Measurements from ENCODE around the gene CEP170B.
"Not testable (repeated sequence)": the region's sequence is repeated elsewhere in the genome, so short reads cannot be mapped to it uniquely, and the experiment has no call there.

Gene CEP170B

GRCh38 chr14:104892531-104893434 is 27.7 kb downstream of the CEP170B start:
- DNase-seq, result peak; percentile 42

DNA sequence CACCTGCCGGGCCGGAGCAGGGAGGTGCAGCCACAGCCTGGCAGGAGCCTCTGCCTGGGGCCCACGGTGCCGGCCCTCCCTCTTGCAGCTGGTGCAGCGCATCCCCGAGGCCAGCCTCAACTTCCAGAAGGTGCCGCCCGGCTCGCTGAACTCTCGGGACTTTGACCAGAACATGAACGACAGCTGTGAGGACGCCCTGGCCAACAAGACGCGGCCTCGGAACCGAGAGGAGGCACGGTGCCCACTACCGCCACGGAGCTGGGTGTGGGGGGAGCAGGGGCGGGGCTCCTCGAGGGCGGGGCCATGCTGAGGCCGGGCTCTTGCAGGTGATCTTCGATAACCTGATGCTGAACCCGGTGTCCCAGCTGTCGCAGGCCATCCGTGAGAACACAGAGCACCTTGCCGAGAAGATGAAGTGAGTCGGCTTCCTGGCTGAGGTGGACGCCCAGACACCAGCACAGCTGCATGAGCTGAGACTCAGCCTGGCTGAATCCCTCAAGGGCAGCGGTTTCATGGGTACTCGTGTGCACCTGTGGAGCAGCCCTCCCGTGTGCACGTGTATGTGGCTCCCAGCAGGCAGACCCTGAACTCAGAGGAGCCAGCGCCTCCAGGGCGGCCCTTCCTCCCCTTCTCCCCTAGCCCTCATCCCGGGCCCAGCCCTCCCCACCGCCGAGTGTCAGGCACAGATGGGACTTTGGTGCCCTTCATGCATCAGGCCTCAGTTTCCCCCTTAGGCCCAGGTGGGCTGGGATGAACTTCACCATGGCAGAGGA is 28.6 kb downstream of the CEP170B start:
- peak; percentile 44 for DNase-seq

GRCh38 chr14:104894331-104895206 is 29.5 kb downstream of the CEP170B start:
- no peak for DNase-seq

- DNase-seq, result no peak
Measured at GRCh38 chr14:104895207-104895785, 30.2 kb downstream of the CEP170B start.

- DNase-seq, result peak; percentile 42
Measured at GRCh38 chr14:104895786-104896661, 31.0 kb downstream of the CEP170B start.

- DNase-seq, result no peak
Measured at GRCh38 chr14:104897330-104898194, 32.5 kb downstream of the CEP170B start.

- no peak for DNase-seq
Measured at GRCh38 chr14:104898195-104898558, 33.1 kb downstream of the CEP170B start.

DNA sequence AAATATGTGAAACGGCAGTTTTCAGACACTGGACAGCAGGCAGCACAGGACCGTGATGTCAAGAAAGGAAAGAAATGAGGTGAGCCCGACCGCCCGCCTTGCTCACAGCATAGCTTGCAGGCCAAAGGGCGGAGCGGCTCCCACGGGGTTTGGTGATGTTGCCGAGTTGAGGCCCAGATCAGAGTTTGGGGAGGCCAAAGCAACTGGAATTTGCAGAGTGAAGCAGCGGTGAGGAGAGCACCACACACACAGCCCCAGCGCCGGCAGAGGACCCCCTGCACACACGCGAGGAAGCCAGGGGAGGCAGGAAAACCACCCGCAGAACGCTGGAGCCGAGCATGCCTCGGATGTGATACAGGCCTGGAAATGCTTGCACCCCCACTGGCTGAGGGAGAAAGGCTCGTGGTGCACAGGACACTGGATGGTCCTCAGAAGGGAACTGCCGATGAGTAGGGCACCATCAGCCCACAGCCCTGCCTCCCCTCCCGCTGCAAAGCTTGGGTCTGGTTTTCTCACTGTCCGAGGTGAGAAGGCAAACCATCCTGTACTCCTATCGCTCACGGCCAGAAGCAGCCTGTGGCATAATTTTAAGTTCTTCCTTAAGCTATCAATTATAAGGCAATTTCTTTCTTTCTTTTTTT is 33.9 kb downstream of the CEP170B start:
- DNase-seq, result peak; percentile 75

GRCh38 chr14:104899781-104900180 is 34.7 kb downstream of the CEP170B start:
- DNase-seq, result no peak

DNA sequence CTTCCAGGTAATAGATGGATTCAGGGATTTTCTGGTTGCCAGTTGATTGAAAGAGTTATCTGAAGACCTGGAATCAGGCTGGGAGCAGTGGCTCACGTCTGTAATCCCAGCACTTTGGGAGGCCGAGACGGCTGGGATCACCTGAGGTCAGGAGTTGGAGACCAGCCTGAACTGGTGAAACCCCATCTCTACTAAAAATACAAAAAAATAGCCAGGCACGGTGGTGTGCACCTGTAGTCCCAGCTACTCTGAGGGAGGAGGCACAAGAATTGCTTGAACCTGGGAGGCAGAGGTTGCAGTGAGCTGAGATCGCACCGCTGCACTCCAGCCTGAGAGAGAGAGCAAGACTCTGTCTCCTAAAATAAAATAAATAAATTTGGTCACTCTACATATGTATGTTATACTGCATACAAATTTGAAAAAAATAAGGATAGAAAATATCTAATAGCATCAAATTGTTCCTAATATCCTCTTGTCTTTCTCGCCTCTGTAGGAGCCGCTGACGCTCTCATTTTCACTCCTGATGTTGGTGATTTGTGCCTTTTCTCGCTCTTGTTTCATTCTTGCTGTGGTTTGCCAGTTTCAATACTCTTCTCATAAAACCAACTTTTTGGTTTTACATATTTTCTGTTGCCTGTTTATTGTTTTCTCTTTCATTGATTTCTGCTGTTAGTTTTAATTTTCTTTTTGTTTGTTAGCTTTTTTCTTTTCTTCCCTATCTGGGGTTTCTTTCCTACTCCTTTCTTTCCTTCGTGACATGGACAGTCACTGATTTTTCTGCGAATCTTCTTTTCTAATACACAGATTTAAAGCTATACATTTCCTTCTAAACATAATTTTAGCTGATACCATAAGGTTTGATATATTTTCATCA is 35.8 kb downstream of the CEP170B start:
- DNase-seq, result no peak

- DNase-seq, result no peak
Measured at GRCh38 chr14:104903990-104904389, 38.9 kb downstream of the CEP170B start.

DNA sequence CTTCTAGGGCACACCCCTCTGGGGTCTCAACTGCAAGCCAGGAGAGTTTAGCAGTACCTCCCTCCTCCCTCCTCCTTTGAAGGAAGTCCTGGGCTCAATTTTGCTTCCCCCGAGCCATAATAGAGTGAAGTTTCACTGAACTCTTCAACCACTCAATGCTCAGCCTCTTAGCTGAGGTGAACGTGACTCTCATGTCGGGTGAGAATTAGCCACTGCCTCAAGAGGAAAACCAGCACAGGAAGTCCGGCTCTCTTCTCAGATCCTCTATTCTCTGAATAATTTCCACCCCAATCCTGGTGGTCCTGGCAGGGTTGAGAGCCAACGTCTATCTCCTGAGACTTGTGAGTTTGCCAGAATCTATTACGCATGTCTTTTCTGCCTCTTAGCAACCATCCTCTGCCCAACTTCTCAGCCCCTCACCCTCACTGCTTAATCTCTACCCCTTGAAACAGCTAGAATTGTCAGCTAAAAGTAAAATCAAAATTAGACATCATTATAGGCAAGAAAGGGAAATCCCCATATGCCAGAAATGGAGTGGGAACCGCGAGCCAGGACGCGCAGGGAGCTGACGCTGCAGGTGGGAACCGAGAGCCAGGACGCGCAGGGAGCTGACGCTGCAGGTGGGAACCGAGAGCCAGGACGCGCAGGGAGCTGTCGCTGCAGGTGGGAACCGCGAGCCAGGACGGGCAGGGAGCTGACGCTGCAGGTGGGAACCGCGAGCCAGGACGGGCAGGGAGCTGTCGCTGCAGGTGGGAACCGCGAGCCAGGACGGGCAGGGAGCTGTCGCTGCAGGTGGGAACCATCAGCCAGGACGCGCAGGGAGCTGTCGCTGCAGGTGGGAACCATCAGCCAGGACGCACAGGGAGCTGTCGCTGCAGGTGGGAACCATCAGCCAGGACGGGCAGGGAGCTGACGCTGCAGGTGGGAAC is 39.8 kb downstream of the CEP170B start:
- DNase-seq, result not testable (repeated sequence)

- not testable (repeated sequence) for DNase-seq
Measured at GRCh38 chr14:104905579-104905933, 40.5 kb downstream of the CEP170B start.

DNA sequence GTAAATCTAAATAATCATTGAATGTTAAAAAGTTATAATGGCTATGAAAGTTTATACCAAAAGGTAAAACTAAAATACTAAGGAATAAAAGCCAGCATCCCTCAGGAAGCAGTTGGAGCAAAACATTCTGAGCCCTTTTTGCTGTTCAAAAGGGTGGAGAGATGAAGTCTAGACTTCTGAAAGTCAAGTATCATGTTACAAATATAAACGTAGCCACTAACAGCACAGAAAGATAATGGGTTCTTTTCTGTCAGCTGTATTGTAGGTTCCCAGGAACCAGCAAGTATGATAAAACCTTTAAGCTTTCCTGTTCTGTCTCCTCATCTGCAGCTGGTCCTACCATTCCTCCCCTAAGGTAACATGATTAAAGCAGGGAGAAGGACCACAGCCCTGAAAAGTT is 43.2 kb downstream of the CEP170B start:
- DNase-seq, result no peak

GRCh38 chr14:104912053-104912452 is 47.0 kb downstream of the CEP170B start:
- no peak for DNase-seq

DNA sequence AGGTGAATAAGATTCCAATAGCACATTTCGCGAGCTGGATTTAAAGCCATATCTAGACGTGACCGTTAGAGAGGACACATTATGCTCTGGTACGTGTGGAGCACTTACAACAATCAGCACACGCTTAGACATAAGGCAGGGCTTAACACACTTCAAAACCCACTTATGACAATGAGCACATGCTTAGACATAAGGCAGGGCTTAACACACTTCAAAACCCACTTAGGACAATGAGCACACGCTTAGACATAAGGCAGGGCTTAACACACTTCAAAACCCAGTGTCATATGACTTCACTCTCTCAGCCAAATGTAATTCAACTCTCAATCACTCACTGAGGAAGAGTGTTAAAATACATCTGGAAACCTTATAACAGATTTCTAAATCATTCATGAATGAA is 48.4 kb downstream of the CEP170B start:
- DNase-seq, result no peak

GRCh38 chr14:104917116-104917515 is 52.0 kb downstream of the CEP170B start:
- no peak for DNase-seq

- no peak for DNase-seq
Measured at GRCh38 chr14:104917993-104918392, 52.9 kb downstream of the CEP170B start.
